GM12892 (cell line): ENCODE measurements around the gene DOCK2.

Source experiments
- DNase-seq: peaks from one replicate; pipeline ENCODE4 v3.0.0; 2011; ENCODE audit not compliant: insufficient read length
- FAIRE-seq: peaks from 2 replicates; lab custom pipeline; 2011; peaks lifted over from hg19 to GRCh38; lab: Jason Lieb, UNC
- POLR2A ChIP-seq: IDR thresholded peaks from 2 replicates; pipeline ENCODE4 v1.6.1; 2011; ENCODE audit warnings: low read depth, low read length, control low read depth
- POLR2AphosphoS5 ChIP-seq: IDR thresholded peaks from 2 replicates; pipeline ENCODE4 v1.6.1; 2011; ENCODE audit warnings: low read depth, low read length, control low read depth
- TAF1 ChIP-seq: IDR thresholded peaks from 2 replicates; pipeline ENCODE4 v1.6.1; 2011; ENCODE audit warnings: low read depth, mild to moderate bottlenecking, control low read depth, low read length, borderline replicate concordance

The DOCK2 gene

GRCh38 chr5:169696621-169697510, 59.8 kb downstream of the DOCK2 start:
- TF ChIP-seq TAF1, result no peak
- TF ChIP-seq POLR2AphosphoS5, result no peak
- no peak for TF ChIP-seq POLR2A
- DNase-seq (no peak), FAIRE-seq (no peak)

GRCh38 chr5:169697511-169697890, 60.4 kb downstream of the DOCK2 start:
- FAIRE-seq (no peak), DNase-seq (no peak)
- no peak for TF ChIP-seq POLR2A
- TF ChIP-seq POLR2AphosphoS5, result no peak

- FAIRE-seq (no peak), DNase-seq (no peak)
- no peak for TF ChIP-seq POLR2AphosphoS5
- no peak for TF ChIP-seq POLR2A
- no peak for TF ChIP-seq TAF1
Observed at GRCh38 chr5:169697976-169698375, 60.9 kb downstream of the DOCK2 start.

GRCh38 chr5:169700611-169701010, 63.5 kb downstream of the DOCK2 start:
- DNase-seq (no peak), FAIRE-seq (no peak)
- TF ChIP-seq POLR2A, result no peak
- TF ChIP-seq TAF1, result no peak
- no peak for TF ChIP-seq POLR2AphosphoS5

- FAIRE-seq (peak; percentile 62), DNase-seq (no peak)
- no peak for TF ChIP-seq POLR2AphosphoS5
- no peak for TF ChIP-seq TAF1
- no peak for TF ChIP-seq POLR2A
Observed at GRCh38 chr5:169701910-169702451, 64.9 kb downstream of the DOCK2 start.

GRCh38 chr5:169702693-169703481, 65.8 kb downstream of the DOCK2 start:
- FAIRE-seq, result peak; percentile 96
- TF ChIP-seq POLR2A (peak; percentile 41; the same call in 1 of the 2 replicates), POLR2AphosphoS5 (0 out of 2 replicates have a peak, but pooled peaks have one; percentile 41), TAF1 (no peak)
- no peak for DNase-seq

GRCh38 chr5:169703813-169704212, 66.7 kb downstream of the DOCK2 start:
- DNase-seq (no peak), FAIRE-seq (no peak)
- TF ChIP-seq POLR2AphosphoS5 (no peak), POLR2A (no peak), TAF1 (no peak)

GRCh38 chr5:169705322-169705721, 68.2 kb downstream of the DOCK2 start:
- FAIRE-seq (no peak), DNase-seq (no peak)
- TF ChIP-seq TAF1 (no peak), POLR2AphosphoS5 (no peak), POLR2A (no peak)

GRCh38 chr5:169706071-169706470, 69.0 kb downstream of the DOCK2 start:
- TF ChIP-seq TAF1 (no peak), POLR2AphosphoS5 (no peak), POLR2A (no peak)
- no peak for FAIRE-seq
- no peak for DNase-seq

- TF ChIP-seq TAF1, result no peak
- no peak for TF ChIP-seq POLR2A
- no peak for TF ChIP-seq POLR2AphosphoS5
- no peak for FAIRE-seq
- no peak for DNase-seq
Observed at GRCh38 chr5:169706758-169707450, 69.8 kb downstream of the DOCK2 start.

GRCh38 chr5:169707686-169708085, 70.6 kb downstream of the DOCK2 start:
- no peak for DNase-seq
- no peak for FAIRE-seq
- TF ChIP-seq POLR2A (no peak), TAF1 (no peak), POLR2AphosphoS5 (no peak)
